Measurements from ENCODE around the gene FGGY.

FGGY gene

GRCh38 chr1:59543211-59543668 is 246.3 kb downstream of the FGGY start:
- Histone ChIP-seq H3K27ac (ENCODE audit: low read depth, low read length) (no peak overlapping the region), H3K9me2 (replicated peaks; ENCODE audit: insufficient read depth, low read length) (no peaks in the 10 kb centered on the region), H4K20me1 (ENCODE audit: low read depth, low read length) (no peaks in the 10 kb centered on the region), H3K9me3 (ENCODE audit: insufficient read depth, low read length) (no peaks in the 10 kb centered on the region), H3K4me2 (ENCODE audit: low read depth, low read length, poor library complexity, severe bottlenecking) (no peak overlapping the region), H3F3A (ENCODE audit: insufficient read depth) (0 out of 2 replicates have a peak, but pooled peaks cover 3% of the 10 kb centered on the region), H3K36me3 (ENCODE audit: low read length) (no peaks in the 10 kb centered on the region), H2AFZ (ENCODE audit: low read depth, low read length, severe bottlenecking) (no peak overlapping the region), H3K79me2 (ENCODE audit: insufficient read depth, low read length) (no peaks in the 10 kb centered on the region), H3K9ac (ENCODE audit: low read length) (no peak overlapping the region), H3K27me3 (ENCODE audit: low read length) (no peaks in the 10 kb centered on the region), H3K4me3 (ENCODE audit: insufficient read depth, low read length, poor library complexity, severe bottlenecking) (no peak overlapping the region)
- TF ChIP-seq CTCF (IDR thresholded peaks at IDR 0.05; ENCODE audit: insufficient read depth, low read length, poor library complexity, severe bottlenecking) (no peak), EZH2phosphoT487 (conservative IDR thresholded peaks at IDR 0.05; ENCODE audit: low read length) (no peak)

- Histone ChIP-seq H3K27me3 (ENCODE audit: low read length) (no peaks in the 10 kb centered on the region), H2AFZ (ENCODE audit: low read depth, low read length, severe bottlenecking) (no peak overlapping the region), H3K36me3 (ENCODE audit: low read length) (no peaks in the 10 kb centered on the region), H4K20me1 (ENCODE audit: low read depth, low read length) (no peaks in the 10 kb centered on the region), H3F3A (ENCODE audit: insufficient read depth) (0 out of 2 replicates have a peak, but pooled peaks cover under 1% of the 10 kb centered on the region), H3K27ac (ENCODE audit: low read depth, low read length) (no peak overlapping the region), H3K9me2 (replicated peaks; ENCODE audit: insufficient read depth, low read length) (no peaks in the 10 kb centered on the region), H3K4me2 (ENCODE audit: low read depth, low read length, poor library complexity, severe bottlenecking) (no peak overlapping the region), H3K9me3 (ENCODE audit: insufficient read depth, low read length) (no peaks in the 10 kb centered on the region), H3K4me3 (ENCODE audit: insufficient read depth, low read length, poor library complexity, severe bottlenecking) (no peak overlapping the region), H3K79me2 (ENCODE audit: insufficient read depth, low read length) (no peaks in the 10 kb centered on the region), H3K9ac (ENCODE audit: low read length) (no peak overlapping the region)
- no peak for TF ChIP-seq EZH2phosphoT487 (conservative IDR thresholded peaks at IDR 0.05; ENCODE audit: low read length)
- TF ChIP-seq CTCF (IDR thresholded peaks at IDR 0.05; ENCODE audit: insufficient read depth, low read length, poor library complexity, severe bottlenecking): no peak
Measured at GRCh38 chr1:59544615-59545293, 247.9 kb downstream of the FGGY start.

- H3F3A ChIP-seq (ENCODE audit: insufficient read depth): no peaks in the 10 kb centered on the region
- H3K9me2 ChIP-seq (replicated peaks; ENCODE audit: insufficient read depth, low read length): no peaks in the 10 kb centered on the region
- H3K9me3 ChIP-seq (ENCODE audit: insufficient read depth, low read length): no peaks in the 10 kb centered on the region
- H3K79me2 ChIP-seq (ENCODE audit: insufficient read depth, low read length): no peaks in the 10 kb centered on the region
- TF ChIP-seq CTCF (IDR thresholded peaks at IDR 0.05; ENCODE audit: insufficient read depth, low read length, poor library complexity, severe bottlenecking): no peak
- TF ChIP-seq EZH2phosphoT487 (conservative IDR thresholded peaks at IDR 0.05; ENCODE audit: low read length): no peak
- no peak overlapping the region for H3K4me3 ChIP-seq (ENCODE audit: insufficient read depth, low read length, poor library complexity, severe bottlenecking)
- H3K4me2 ChIP-seq (ENCODE audit: low read depth, low read length, poor library complexity, severe bottlenecking): no peak overlapping the region
- H3K27me3 ChIP-seq (ENCODE audit: low read length): no peaks in the 10 kb centered on the region
- H2AFZ ChIP-seq (ENCODE audit: low read depth, low read length, severe bottlenecking): no peak overlapping the region
- no peak overlapping the region for H3K27ac ChIP-seq (ENCODE audit: low read depth, low read length)
- H3K36me3 ChIP-seq (ENCODE audit: low read length): no peaks in the 10 kb centered on the region
- no peaks in the 10 kb centered on the region for H4K20me1 ChIP-seq (ENCODE audit: low read depth, low read length)
- no peak overlapping the region for H3K9ac ChIP-seq (ENCODE audit: low read length)
Measured at GRCh38 chr1:59545830-59546229, 248.9 kb downstream of the FGGY start.
